Activated T-cell treated with anti-CD3 and anti-CD28 coated beads for 1 hour (primary cell): ENCODE data around the gene TMEM181.
A peak's percentile ranks its signal among the peaks of the same experiment; 100 is the strongest.
"Not testable (repeated sequence)": the region's sequence is repeated elsewhere in the genome, so short reads cannot be mapped to it uniquely, and the experiment has no call there.

ENCODE experiments used
- DNase-seq: peaks from one replicate; pipeline ENCODE4 v3.0.0-alpha.2; 2020; ENCODE audit warnings: low read depth

Gene TMEM181, protein sequence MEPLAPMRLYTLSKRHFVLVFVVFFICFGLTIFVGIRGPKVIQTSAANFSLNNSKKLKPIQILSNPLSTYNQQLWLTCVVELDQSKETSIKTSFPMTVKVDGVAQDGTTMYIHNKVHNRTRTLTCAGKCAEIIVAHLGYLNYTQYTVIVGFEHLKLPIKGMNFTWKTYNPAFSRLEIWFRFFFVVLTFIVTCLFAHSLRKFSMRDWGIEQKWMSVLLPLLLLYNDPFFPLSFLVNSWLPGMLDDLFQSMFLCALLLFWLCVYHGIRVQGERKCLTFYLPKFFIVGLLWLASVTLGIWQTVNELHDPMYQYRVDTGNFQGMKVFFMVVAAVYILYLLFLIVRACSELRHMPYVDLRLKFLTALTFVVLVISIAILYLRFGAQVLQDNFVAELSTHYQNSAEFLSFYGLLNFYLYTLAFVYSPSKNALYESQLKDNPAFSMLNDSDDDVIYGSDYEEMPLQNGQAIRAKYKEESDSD

DNA sequence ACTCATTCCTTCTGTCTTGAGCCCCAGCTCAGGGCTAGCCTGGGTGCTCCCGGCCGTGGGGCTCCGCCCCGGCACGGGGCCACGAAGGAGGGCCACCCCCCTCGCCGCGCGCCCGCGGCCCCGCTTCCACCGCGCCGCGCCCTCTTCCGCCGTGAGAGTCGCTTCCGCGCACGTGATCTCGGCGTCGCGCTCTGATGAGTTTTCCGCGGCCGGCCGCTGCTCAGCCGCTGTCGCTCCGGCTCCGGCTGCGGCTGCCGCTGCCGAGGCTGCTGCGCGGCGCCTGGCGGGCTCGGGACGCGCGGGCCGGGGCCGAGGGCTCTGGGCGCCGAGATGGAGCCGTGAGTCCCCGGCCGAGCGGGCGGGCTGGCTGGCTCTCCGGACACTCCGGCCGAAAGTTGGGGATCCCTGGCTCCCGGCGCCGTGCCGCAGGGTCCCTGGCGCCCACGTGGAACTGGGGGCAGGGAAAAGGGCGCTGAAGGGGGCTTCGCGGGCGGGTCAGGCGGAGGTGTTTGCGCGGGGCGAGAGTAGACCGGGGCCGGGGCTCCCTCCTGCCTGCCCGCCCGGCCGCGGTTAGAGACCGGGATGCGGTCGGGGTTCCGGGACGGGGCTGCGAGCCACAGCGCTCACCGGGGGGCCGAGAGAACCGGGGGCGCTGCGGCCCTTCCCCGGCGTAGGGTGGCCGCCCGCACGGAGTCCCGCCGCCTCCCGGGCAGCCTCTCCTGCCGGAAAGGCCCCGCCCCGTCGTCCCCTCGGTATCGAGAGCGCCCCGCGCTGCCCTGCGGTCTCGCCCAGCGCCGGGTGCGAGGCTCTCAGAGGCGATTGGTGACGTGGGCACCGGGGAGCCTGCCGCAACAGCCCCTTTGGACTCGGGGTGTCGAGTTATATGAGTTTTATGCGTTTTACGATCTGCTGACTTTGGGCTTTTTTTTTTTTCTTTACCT, at the start of gene TMEM181:
TMEM181 (plus strand) TSS at position 197 of the 941 bp plus-strand sequence; CDS start at position 331, 134 bp downstream.
- peak; percentile 83 for DNase-seq

DNA sequence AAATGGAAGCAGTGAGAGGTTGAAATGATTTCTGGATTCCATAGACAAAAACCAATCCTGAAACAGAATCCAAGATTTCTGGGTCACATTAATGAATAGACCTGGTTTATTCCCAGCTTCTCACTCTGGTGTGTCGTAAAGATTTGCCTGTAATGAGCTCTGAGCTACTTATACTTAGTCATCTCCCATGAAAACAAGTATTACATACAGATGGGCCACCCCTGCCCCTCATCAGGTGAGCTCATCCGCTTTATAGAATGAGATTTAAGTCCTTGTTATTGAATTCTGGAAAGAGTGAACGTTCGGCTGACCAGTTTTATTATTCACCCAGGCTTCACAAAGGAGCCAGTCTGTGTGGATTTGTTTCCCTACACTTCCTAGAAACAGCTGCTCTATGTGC, 47.1 kb upstream of the TMEM181 start:
- no peak for DNase-seq

DNA sequence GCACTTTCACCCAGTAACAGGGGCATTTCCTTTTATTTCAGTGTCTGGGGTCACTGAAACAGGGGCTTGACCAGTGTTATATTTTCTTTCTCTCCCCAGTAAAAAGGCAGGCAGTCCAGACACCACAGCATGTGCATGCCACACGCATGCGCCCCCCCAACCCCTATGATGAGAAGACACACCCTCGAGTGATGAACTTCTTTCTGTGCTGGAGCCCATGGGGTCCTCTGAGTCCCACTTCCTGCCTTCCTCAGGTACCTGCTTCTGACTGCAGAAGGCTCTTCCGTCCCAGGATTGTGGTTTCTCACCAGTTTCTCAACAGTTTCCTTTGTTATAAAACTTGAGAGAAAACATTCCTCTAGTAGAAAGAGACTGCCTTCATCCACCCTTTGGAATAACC, 45.7 kb upstream of the TMEM181 start:
- no peak for DNase-seq

DNA sequence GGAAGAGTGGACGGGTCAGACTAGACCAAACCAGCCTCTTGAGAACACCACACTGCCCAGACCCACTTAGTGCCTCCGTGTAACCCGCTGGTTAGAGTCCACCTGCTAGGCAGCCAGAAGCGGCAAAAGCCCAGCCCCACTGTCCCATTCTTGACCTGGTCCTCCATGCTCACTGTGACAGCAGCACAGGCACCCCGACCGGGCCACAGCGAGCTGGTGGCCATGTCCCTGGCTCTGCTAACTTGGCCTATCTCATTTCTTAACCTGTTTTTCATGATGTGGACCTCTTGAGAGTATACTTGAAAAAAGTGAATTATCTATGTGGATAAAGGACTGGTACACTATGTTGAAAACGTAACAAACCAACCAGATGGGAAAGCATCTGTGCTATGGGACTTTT, 44.9 kb upstream of the TMEM181 start:
- no peak for DNase-seq

DNA sequence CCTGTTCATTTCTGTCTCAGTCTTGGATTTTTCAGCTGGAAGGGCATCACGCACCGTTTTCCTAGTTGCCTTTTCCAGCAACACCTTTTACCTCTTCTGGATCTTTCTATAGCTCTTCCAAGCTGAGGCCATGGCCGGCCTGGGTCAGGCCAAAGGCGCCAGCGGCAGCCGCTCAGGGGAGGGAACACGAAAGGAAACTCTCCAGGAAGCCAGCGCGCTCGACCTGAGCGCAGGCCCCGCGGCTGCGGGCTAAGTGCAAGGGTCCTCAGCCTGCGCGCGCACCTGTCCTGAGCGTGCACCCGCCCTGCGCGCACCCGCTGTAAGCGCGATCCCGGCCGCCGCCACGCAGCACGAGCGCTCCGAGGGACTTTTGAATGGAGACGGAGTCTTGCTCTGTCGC, 43.8 kb upstream of the TMEM181 start:
- no peak for DNase-seq

DNA sequence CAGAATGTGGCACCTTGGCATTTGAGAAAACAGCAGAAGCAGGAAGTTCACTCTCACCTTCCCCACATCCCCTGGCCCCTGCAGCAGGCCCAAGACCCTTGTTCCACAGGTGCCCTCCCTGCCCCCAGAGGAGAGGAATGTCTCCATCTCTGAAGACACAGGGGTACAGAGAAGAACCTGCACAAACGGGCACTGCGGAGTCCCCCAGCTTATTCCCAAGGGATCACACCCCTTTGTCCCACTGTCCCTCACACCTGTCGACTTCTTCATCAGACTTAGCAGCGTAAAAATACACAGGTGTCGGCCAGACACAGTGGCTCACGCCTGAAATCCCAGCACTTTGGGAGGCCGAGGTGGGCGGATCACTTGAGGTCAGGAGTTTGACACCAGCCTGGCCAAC, 42.9 kb upstream of the TMEM181 start:
- no peak for DNase-seq

DNA sequence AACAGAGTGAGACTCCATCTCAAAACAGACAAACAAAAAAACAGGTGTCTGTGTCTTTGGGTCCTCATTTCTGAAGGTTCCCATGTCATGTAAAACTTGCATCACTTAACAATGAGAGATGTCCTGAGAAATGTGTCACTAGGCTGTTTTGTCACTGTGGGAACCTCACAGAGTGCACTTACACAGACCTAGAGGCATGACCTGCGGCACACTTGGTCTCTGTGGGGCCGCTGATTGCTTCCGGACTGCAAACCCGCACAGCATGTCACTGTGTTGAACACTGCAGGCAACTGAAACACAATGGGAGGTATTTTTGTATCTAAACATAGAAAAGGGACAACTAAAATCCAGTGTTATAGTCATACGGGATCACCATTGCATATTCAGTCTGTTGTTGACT, 42.3 kb upstream of the TMEM181 start:
- DNase-seq = no peak

DNA sequence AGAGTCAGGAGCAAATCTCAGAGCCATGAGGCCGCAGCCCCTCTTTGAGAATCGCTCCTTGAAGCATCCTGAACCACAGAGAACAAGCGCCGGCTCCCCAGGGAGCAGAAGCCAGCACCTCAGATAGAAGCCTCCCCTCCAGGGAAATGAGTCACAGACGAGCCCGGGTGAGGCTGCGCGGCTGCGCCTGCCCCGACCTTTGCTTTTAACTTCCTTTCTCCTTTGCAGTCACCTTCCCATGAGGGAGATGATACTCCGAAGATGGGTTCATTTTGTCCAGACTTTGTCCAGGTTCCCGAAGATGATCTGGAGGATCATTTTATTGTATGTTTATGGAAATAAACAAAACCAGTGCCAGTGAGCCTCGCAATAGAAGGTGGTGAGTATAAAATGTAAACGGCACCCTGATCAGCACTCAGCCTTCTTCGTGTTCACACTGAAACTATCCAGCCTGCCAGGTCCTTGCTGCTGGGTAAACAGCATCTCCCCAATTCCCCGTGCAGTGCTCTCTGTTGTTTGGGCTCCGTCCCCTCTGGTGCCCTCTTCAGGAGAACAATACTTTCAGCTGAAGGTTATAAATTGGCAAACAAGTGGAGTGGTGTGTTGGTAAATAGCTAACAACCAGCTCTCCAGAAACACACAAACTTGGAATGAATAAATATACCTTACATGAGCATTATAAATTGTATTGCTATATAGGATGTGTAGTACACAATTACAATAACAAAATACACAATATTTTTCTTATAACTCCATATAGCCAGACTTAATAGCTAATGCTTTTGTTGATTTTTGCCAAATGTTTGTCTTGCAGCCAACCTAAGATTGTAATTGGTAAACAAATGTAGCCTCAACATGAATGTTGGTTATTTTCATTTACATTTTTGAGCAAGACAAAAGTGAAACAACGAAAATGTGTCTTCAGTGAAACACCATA, 41.4 kb upstream of the TMEM181 start:
- peak; percentile 28 for DNase-seq

DNA sequence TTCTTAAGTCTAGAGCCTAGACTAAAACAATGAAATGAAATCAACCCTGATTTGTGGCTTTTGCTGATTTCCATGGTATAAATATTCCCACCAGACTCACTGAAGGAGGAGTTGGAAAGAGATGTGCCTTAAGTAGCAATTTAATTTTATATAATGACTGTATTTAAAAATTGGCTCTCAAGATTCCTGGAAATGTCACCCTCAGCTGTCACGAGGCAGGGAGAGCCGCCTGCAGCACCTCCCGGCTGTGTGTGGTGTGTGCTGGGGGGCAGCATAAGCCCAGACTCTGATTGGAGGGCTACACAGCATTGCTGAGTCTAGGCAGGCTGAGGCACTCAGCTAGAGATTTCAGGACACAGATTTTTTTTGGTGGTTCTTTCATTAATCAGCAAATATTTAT, 40.6 kb upstream of the TMEM181 start:
- no peak for DNase-seq

DNA sequence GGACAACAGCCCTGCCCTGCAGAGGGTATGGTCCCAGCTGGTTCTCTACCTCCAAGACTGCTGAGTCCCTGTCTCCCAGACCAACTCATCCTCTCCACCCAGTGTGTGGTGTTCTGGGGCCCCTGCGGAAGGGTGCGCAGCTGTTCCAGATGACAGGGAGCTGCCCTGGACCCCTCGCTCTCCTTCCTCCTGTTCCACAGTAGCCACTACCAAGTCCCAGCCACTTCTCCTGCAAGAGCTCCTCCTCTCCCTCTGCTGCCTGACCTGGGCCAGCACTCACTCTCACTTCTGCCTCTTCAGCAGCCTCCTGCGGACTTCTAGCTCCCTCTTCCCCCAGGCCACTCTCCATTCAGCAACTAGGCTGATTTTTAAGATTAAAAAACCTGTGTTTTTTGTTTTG, 40.1 kb upstream of the TMEM181 start:
- DNase-seq = no peak

DNA sequence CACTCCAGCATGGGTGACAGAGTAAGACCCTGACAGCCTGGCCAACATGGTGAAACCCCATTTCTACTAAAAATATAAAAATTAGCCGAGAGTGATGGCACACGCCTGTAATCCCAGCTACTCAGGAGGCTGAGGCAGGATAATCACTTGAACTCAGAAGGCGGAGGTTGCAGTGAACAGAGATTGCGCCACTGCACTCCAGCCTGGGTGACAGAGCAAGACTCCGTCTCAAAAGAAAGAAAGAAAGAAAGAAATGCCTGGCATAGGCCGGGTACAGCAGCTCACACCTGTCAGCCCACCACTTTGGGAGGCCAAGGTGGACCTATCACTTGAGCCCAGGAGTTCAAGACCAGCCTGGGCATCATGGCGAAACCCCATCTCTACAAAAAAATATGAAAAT, 38.9 kb upstream of the TMEM181 start:
- DNase-seq = not testable (repeated sequence)

DNA sequence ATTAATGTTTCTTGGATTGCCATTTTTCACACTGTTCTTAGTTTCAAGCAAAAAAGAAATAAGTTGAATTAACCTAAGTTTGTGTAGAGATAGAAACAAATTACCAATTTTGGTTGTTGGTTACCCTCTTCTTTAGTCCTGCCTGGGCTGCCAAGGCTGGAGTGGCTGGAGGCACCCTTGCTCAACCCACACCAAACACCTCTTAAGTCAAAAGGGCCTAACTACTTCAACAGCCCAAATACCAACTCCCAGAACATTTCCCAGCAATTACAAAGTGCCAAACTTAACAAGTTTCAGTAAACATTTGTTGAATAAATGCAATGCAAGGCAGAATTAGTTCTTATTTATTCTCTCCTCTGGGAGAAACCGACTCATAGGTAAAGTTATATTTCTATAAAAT, 38.1 kb upstream of the TMEM181 start:
- DNase-seq = no peak

DNA sequence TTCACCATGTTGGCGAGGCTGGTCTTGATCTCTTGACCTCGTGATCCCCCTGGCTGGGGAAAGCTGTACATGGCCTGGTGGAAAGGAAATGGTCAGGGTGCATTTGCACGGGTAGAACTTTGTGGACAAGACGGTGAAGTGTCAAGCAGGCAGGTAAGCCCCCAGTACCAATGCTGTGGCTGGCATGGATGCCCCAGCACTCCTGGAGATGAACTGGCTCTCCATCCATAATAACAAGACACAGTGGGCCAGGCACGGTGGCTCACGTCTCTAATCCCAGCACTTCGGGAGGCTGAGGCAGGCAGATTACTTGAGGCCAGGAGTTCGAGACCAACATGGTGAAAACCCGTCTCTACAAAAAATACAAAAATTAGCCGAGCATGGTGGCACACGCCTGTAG, 37.3 kb upstream of the TMEM181 start:
- DNase-seq = no peak

DNA sequence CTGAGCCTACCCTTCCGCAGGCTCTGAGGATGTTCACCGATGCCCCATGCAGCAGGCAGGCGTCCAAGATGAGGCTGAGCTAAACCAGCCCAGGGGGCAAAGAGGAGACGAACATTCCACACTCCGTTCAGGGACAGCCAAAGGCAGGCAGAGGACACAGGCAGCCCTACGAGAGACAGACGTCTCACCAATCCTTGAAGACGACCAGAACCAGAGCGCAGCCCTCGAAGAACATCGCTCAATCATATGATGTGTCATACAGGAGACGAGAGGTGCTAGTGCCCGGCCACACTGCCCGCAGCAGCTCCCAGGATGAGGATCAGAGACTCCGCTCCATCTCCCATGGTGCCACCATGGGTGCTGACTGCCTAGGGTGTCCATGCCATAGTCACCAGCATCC, 35.6 kb upstream of the TMEM181 start:
- DNase-seq = no peak

DNA sequence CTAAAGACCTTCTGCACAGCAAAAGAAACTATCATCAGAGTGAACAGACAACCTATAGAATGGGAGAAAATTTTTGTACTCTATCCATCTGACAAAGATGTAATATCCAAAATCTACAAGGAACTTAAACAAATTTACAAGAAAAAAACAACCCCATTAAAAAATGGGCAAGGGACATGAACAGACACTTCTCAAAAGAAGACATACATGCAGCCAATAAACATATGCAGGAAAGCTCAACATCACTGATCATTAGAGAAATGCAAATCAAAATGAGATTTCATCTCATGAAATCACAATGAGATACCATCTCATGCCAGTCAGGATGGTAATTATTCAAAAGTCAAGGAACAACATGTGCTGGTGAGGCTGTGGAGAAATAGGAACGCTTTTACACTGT, 32.0 kb upstream of the TMEM181 start:
- DNase-seq = not testable (repeated sequence)

DNA sequence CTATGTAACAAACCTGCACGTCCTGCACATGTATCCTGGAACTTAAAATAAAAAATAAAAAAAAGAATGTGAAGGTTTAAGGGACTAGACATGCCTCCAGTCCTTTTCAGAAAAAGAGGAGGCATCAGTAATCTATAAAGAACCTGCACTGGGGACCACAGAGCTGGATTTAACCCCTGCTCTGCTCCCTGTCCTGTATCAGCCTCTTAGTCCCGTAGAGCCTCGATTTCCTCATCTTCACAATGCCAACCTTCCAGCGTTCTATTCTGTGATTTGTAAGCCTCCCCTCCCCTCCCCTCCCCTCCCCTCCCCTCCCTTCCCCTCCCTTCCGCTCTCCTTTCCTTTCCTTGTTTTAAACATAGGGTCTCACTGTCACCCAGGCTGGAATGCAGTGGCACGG, 31.1 kb upstream of the TMEM181 start:
- no peak for DNase-seq

DNA sequence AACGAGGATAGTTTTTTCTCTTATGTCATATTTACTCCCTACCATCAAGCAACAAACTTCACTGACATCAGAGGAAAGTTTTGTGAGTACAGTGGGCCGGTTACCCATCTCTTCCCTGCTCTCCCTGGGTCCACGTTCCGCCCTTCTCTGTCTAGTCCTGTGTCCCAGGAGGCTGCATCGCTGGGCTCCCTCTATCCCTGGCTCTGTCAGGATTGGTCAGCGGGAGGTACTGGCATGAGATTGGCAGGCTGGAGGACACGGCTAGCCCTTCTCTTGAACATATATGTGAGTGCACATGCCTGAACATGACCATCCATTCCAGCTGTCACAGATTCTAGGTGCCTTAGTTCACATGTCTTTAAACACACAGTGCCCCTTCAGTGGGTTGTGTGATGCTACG, 30.3 kb upstream of the TMEM181 start:
- no peak for DNase-seq

DNA sequence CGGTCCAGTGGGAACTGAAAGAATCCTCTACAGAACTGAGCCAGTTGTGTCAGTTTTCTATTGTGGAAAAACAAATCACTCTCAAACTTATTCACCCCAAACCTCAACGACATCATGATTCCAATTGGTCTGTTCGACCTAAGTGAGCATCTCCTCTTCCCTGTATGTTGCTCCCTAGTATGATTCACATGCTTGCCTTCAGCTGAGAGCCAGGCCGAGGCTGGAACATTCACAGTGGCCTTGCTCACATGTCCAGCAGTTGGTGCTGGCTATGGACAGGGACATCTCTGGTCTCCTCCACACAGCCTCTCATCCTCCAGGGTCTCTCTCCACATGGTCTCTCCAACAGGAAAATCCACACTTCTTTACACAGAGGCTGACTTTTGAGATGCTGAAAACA, 28.3 kb upstream of the TMEM181 start:
- no peak for DNase-seq

DNA sequence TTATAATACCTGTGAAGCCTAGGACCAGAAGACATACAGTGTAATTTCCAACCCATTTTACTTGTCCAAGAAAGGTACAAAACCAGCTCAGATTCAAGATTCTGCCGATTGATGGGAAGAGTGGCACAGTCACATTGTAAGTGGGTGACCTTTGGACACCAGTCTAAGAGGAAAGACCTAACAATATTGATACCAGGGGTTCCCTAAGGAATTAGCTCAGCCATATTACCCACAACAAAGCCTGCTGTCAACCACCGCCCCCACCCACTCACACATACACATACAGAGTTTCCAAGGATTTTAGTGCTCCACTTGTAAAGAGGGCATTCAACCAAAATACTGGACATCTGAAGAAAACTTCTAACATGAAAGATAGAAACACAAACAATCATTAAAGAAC, 27.9 kb upstream of the TMEM181 start:
- no peak for DNase-seq

DNA sequence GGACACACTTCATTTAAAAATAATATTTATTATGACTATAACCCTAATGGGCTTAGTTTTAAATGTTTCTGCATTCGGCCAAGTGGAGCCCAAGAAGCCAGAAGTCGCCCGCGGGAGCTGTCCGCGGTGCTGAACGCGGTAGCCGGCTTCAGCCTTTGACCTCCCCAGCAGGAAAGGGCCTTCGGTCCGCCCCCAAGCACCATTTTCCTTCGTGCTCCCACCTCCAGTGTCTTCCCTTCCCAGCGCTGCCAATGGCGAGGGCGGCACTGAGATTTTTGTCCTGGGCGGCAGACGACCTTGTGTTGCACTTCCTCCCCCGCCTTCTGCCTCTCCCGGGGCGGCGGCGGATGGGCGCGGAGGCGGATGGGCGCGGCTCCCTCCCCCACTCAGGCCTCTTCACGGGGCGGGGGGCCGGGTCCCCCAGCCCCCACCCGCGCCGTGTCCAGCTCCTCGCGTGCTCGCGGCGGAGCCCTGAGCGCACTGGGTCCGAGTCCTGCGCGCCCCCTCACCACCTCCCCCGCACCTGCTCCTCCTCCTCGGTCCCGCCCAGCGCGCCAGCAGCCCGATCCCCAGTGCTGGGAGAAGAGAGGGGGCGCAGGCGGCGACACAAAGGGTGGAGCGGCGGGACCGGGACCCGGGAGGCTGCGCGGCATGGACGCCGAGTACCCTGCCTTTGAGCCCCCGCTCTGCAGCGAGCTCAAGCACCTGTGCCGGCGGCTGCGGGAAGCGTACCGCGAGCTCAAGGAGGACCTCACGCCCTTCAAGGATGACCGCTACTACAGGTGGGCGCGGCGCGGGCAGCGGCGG, 23.6 kb upstream of the TMEM181 start:
- peak; percentile 53 for DNase-seq
